Kidney (tissue), 14 donors: Measurements from ENCODE around the gene LRRC59. TPM values are rescaled to one million over a fixed set of nuclear protein-coding genes. Genes with fewer than 3 reads are reported as not detected.

Experiments
- DNase-seq, 5 donors: peaks; one replicate each; pipeline ENCODE4 v3.0.0-alpha.2; 2013 to 2020
- FAIRE-seq: peaks from 2 replicates; lab custom pipeline; 2012; peaks lifted over from hg19 to GRCh38; lab: Jason Lieb, UNC
- H3K27ac ChIP-seq, 2 donors: one replicate each; pipeline ENCODE4 v1.7.0; 2013; ENCODE audit warnings: low read depth in 2 of 2, low read length in 2 of 2, inconsistent platforms in 1 of 2
- H3K27me3 ChIP-seq: one replicate; pipeline ENCODE4 v1.7.1; 2013; ENCODE audit warnings: low read length, inconsistent platforms; ENCODE audit not compliant: control insufficient read depth, insufficient read depth
- H3K36me3 ChIP-seq, 3 donors: one replicate each; pipeline versions ENCODE4 v1.7.0 to v1.7.1; 2013; ENCODE audit warnings: low read length in 3 of 3, control low read depth in 1 of 3, inconsistent platforms in 1 of 3; ENCODE audit not compliant: insufficient read depth in 3 of 3, control insufficient read depth in 2 of 3
- H3K4me1 ChIP-seq, 3 donors: one replicate each; pipeline versions ENCODE4 v1.7.0 to v1.7.1; 2013; ENCODE audit warnings: low read length in 3 of 3, inconsistent platforms in 1 of 3, low read depth in 1 of 3; ENCODE audit not compliant: control insufficient read depth in 2 of 3, insufficient read depth in 2 of 3
- H3K4me3 ChIP-seq, 3 donors: one replicate each; pipeline versions ENCODE4 v1.7.0 to v1.8.1; 2013; ENCODE audit warnings: low read length in 3 of 3, control low read depth in 1 of 3, inconsistent platforms in 1 of 3
- H3K9ac ChIP-seq, 3 donors: one replicate each; pipeline versions ENCODE4 v1.7.0 to v1.7.1; 2013; ENCODE audit warnings: low read length in 3 of 3, control low read depth in 1 of 3, inconsistent platforms in 1 of 3
- H3K9me3 ChIP-seq, 3 donors: one replicate each; pipeline versions ENCODE4 v1.7.0 to v1.7.1; 2013; ENCODE audit warnings: low read length in 3 of 3, control low read depth in 1 of 3, inconsistent platforms in 1 of 3; ENCODE audit not compliant: control insufficient read depth in 2 of 3, insufficient read depth in 1 of 3
- CTCF ChIP-seq: IDR thresholded peaks from 3 replicates; pipeline ENCODE4 v1.5.1; 2012; ENCODE audit warnings: mild to moderate bottlenecking, moderate library complexity, borderline replicate concordance; ENCODE audit not compliant: insufficient read depth; ENCODE audit errors: extremely low read depth
- intact Hi-C: fragments of 100-400 bp; cut with DNase I; formaldehyde crosslinking; loops from one replicate; pipeline ENCODE4 v1.11.1; 2022
- polyA plus RNA-seq: library from polyadenylated mRNA; stranded (reverse); fragments of 350-450 nt; fragmentation: Illumina TruSeq; extraction: RNeasy Lipid Tissue Mini Kit (QIAGEN cat#74804); gene quantifications from one replicate; pipeline ENCODE4 v1.2.3, GENCODE V29; 2014; ENCODE audit warnings: low read depth, low replicate concordance; ENCODE audit not compliant: insufficient read depth
- total RNA-seq: library from RNA; stranded (reverse); fragmentation: NEBNext Ultra II Directional; extraction: Animal tissue kit (Norgen Biotek cat#: 25700); gene quantifications from one replicate; pipeline ENCODE4 v1.2.1, GENCODE V29; 2021
- donor health status: control.
- donor health status: control.
- donor health status: control.
- donor health status: control.
- donor health status: control.
- donor health status: DM: yes; HTN: yes; CAD: no.
- donor health status: Normal renal cell carcinoma (clear cell type).

LRRC59 gene
- total and polyA plus RNA-seq, 2 donors from 2014 or later: 37.0 to 61.7 TPM

GRCh38 chr17:50397919-50398285 lies 579 bp upstream of the LRRC59 start:
- H3K9ac ChIP-seq: peak overlapping the region in 2 of 3 donors; percentile 33 to 93
- H3K4me3 ChIP-seq: peak overlapping the region in 2 of 3 donors; percentile 84 to 94
- H3K27ac ChIP-seq: no peak overlapping the region
- no peak for TF ChIP-seq CTCF
- DNase-seq: peak in 1 of 5 donors; percentile 42
- no peaks in the 10 kb centered on the region for H3K9me3 ChIP-seq
- intact Hi-C loops: no loop called here
- H3K36me3 ChIP-seq: peaks cover 9 to 18% (median 12%) of the 10 kb centered on the region in 3 donors
- H3K4me1 ChIP-seq: peaks cover 3 to 15% (median 10%) of the 10 kb centered on the region in 3 donors
- no peak for FAIRE-seq
- H3K27me3 ChIP-seq: no peaks in the 10 kb centered on the region

GRCh38 chr17:50396261-50397110 lies 837 bp downstream of the LRRC59 start:
- Histone ChIP-seq H3K9ac (peak overlapping the region; percentile 50 to 93 (median 74)), H3K4me3 (peak overlapping the region; percentile 81 to 94 (median 84)), H3K9me3 (no peaks in the 10 kb centered on the region), H3K27ac (no peak overlapping the region), H3K36me3 (peaks cover 10 to 26% (median 23%) of the 10 kb centered on the region in 3 donors), H3K27me3 (no peaks in the 10 kb centered on the region), H3K4me1 (peaks cover 3 to 15% (median 10%) of the 10 kb centered on the region in 3 donors)
- no peak for TF ChIP-seq CTCF
- no peak for FAIRE-seq
- peak in 3 of 5 donors; percentile 51 to 66 (median 52) for DNase-seq
- intact Hi-C loops: no loop called here

GRCh38 chr17:50394711-50395110 lies 2.6 kb downstream of the LRRC59 start:
- TF ChIP-seq CTCF: no peak
- intact Hi-C loops: no loop called here
- FAIRE-seq (no peak), DNase-seq (no peak)
- H3K36me3 ChIP-seq: peaks cover 13 to 36% (median 34%) of the 10 kb centered on the region in 3 donors
- H3K9me3 ChIP-seq: no peaks in the 10 kb centered on the region
- peaks cover 3 to 15% (median 10%) of the 10 kb centered on the region in 3 donors for H3K4me1 ChIP-seq
- H3K4me3 ChIP-seq: no peak overlapping the region
- no peaks in the 10 kb centered on the region for H3K27me3 ChIP-seq
- no peak overlapping the region for H3K9ac ChIP-seq
- H3K27ac ChIP-seq: no peak overlapping the region
